HG03558 (cell line): ENCODE data around the gene FGF22.

Experiments used
- ATAC-seq: cut with Tn5 transposase; IDR thresholded peaks from one replicate; pipeline ENCODE4 v1.9.1; 2021; ENCODE audit warnings: moderate number of reproducible peaks; ENCODE audit not compliant: unreplicated experiment; ENCODE audit errors: extremely low read depth

The FGF22 gene

DNA sequence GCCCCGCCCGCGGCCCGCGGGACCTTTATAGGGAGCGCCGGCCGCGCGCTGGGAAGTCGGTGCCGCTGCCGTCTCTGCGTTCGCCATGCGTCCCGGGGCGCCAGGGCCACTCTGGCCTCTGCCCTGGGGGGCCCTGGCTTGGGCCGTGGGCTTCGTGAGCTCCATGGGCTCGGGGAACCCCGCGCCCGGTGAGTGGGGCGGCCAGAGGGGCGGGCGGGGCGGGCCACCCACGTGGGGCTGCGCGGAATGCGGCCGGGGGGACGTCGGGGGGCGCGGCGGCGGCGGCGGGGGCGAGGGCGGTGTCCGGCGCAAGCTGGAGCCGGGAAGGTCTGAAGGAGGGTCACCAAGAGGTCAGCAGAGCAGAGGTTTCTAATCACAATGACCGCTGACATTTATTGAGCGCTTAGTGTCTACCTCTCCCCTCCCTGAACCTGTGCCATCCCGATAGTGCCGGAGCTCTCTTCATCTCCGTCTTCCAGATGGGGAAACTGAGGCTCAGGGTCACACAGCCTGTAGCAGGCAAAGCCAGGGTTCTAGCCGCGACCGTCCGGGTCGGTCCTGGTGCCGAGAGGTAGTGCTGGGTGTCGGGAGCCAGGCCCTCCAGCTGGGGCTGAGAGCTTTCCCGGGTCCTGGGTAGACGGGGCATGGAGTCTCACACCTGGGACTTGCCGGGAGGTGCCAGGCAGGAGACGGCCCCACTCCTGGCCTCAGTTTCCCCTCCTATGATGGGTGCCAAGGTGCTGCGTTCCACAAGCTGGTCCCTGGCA is 36.8 kb downstream of the FGF22 start, which contains the start of gene FSTL3:
Gene FSTL3, plus strand, starts transcription at position 54 of the 767 bp plus-strand sequence. Its CDS starts 32 bp downstream, at position 86.
- no peak for ATAC-seq

GRCh38 chr19:677201-677600 is 37.5 kb downstream of the FGF22 start:
- no peak for ATAC-seq

DNA sequence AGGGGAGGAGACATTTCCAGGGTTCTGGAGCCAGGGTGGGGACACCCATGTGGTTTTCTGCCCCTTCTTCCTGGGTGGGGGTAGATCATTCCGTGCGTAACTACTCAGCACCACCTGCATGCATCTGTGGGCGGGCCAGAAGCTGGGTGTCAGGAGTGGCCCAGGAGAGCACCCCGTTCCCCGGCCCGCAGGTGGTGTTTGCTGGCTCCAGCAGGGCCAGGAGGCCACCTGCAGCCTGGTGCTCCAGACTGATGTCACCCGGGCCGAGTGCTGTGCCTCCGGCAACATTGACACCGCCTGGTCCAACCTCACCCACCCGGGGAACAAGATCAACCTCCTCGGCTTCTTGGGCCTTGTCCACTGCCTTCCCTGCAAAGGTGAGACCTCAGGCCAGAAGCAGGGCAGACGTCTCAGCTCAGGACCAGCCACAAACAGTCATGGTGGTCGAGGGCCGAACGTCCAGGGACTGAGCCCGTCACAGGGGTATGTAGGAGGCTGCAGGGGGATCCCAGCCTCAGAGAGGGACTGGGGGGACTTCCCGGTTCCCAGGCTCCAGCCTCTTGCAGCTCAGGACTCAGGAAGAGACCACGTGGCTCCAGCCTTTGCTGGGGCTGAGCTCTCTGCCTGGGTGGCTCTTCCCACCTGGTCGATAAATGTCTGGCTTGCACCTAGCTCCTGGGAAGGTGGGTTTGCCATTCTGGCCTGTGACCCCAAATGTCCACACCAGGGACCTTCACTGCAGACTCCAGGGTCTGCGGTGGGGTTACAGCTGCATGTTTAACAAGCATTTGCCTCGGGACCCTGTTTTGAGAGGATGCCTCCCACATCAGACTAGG is 38.1 kb downstream of the FGF22 start:
- ATAC-seq: no peak

GRCh38 chr19:678791-679388 is 39.2 kb downstream of the FGF22 start:
- ATAC-seq: no peak

GRCh38 chr19:679418-680286 is 40.0 kb downstream of the FGF22 start:
- ATAC-seq: no peak

- peak; percentile 40 for ATAC-seq
Observed at GRCh38 chr19:680287-681028, 40.8 kb downstream of the FGF22 start.

- ATAC-seq: peak; percentile 24
Observed at GRCh38 chr19:681029-682019, 41.6 kb downstream of the FGF22 start.

DNA sequence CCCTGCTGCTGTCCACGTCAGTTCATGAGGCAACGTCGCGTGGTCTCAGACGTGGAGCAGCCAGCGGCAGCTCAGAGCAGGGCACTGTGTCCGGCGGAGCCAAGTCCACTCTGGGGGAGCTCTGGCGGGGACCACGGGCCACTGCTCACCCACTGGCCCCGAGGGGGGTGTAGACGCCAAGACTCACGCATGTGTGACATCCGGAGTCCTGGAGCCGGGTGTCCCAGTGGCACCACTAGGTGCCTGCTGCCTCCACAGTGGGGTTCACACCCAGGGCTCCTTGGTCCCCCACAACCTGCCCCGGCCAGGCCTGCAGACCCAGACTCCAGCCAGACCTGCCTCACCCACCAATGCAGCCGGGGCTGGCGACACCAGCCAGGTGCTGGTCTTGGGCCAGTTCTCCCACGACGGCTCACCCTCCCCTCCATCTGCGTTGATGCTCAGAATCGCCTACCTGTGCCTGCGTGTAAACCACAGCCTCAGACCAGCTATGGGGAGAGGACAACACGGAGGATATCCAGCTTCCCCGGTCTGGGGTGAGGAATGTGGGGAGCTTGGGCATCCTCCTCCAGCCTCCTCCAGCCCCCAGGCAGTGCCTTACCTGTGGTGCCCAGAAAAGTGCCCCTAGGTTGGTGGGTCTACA is 43.1 kb downstream of the FGF22 start:
- ATAC-seq: no peak

- ATAC-seq: no peak
Observed at GRCh38 chr19:685454-685931, 45.8 kb downstream of the FGF22 start.

- no peak for ATAC-seq
Observed at GRCh38 chr19:686589-687297, 47.1 kb downstream of the FGF22 start.

DNA sequence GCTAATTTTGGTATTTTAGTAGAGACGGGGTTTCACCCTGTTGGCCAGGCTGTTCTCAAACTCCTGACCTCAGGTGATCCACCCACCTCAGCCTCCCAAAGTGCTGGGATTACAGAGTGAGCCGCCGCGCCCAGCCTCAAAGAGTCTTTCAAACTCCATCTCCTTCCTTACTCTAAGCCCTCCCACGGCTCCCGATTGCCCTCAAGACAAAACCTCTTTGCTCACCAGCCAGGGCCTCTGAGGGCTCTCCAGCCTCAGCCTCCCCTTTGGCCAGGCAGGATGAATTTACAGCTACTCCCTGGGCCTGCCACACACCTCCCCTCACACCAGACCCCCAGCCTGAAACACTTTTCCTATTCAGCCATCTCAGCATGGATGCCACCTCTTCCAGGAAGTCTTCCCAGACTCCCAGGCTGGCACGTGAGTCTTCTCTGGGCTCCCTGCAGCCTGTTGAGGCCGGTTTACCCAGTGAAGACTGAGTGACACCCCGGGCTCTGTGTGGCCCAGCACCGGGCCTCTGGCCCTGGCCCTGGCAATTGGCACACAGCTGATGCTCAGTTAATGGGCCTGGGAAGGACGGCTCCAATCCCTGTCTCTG is 48.0 kb downstream of the FGF22 start:
- ATAC-seq: no peak

DNA sequence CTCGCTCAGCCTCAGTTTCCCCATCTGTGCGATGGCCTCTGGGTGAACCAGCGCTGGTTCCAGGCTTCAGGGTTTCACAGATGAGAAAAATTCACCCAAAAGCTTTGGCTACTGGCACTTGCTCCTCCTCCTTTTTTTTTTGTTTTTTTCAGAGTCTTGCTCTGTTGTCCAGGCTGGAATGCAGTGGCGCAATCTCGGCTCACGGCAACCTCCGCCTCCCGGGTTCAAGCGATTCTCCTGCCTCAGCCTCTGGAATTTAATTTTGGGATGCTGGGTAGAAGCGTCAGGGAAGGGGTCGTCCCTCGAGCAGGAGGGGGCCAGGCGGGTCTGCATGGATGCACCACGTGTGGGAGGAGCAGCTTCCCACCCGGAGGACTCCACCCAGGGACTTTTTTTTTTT is 48.5 kb downstream of the FGF22 start:
- no peak for ATAC-seq

DNA sequence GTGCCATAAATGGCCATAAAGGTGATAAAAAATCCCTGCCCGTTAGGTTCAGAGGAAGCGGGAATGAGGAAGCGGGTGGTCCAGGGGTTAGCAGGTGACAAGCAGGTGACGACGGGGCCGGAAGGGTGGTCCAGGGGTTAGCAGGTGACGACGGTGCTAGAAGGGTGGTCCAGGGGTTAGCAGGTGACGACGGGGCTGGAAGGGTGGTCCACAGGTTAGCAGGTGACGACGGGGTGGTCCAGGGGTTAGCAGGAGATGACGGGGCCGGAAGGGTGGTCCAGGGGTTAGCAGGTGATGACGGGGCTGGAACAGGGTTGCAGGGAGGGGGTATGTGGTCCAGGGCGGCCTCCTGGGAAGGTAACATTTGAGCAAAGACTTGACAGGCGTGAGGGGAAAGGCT is 49.3 kb downstream of the FGF22 start:
- ATAC-seq: no peak

GRCh38 chr19:690203-690602 is 50.5 kb downstream of the FGF22 start:
- no peak for ATAC-seq
